GM18517 (cell line): ENCODE data around the gene GPAT2.
"Not testable (repeated sequence)": the region's sequence is repeated elsewhere in the genome, so short reads cannot be mapped to it uniquely, and the experiment has no call there.

Experiments used
- ATAC-seq: cut with Tn5 transposase; IDR thresholded peaks from one replicate; pipeline ENCODE4 v1.9.1; 2021; ENCODE audit warnings: mild to moderate bottlenecking, moderate library complexity; ENCODE audit not compliant: unreplicated experiment

GPAT2 gene

GRCh38 chr2:96024336-96025193, 10.2 kb downstream of the GPAT2 start:
- ATAC-seq = no peak

GRCh38 chr2:96023701-96024100, 11.0 kb downstream of the GPAT2 start:
- ATAC-seq = not testable (repeated sequence)

- ATAC-seq = not testable (repeated sequence)
These were observed 11.8 kb downstream of the GPAT2 start for GRCh38 chr2:96022701-96023447.

DNA sequence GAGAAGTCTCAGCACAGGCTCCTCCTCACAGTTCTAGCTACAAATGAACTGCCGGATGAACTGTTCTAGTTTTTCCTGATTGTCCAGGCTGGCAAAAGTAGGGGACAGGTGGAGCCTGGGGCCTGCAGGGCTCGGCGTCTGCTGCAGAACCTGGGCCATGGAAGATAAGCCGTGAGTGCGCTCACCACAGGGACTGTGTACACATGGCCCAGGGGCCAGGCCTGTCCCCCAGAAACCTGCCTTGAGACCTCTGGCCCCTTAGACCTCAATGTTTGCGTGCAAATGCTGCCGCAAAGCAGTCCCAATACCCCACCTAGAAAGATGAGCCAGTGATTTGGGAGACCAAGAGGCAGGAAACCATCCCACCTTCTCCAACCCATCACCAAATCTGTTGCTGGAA, 12.6 kb downstream of the GPAT2 start:
- not testable (repeated sequence) for ATAC-seq

- ATAC-seq = not testable (repeated sequence)
These were observed 13.6 kb downstream of the GPAT2 start for GRCh38 chr2:96021142-96021541.

DNA sequence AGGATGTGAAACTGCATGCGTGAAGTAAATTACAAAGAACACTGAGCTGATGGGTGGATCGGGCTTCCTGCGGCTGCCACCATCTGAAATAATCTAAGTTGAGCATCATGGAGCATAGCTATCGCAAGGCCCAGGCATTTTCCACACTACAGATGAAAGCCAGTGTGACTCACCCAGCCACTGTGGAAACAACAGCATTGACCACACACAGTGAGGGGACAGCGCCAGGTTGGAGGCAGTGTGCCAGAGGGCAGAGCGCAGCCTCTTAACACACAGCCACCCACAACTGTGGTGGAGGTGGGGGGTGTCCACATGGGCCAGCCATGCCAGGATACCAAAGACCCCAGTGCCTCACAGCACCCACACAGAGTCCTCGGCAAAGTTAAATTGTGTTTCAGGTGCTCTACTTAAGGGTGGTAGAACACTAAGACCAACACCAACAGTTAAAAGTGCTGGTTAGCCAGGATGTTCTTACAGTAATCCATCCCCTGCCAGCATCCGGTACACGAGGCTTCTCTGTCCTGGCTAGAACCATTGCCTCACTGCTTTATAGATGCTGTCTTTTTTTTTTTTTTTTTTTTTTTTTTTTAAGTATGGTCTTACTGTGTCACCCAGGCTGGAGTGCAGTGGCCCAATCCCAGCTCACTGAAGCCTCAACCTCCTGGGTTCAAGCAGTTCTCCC, 14.7 kb downstream of the GPAT2 start:
- ATAC-seq = not testable (repeated sequence)

- ATAC-seq = not testable (repeated sequence)
These were observed 18.4 kb downstream of the GPAT2 start for GRCh38 chr2:96016321-96016720.

DNA sequence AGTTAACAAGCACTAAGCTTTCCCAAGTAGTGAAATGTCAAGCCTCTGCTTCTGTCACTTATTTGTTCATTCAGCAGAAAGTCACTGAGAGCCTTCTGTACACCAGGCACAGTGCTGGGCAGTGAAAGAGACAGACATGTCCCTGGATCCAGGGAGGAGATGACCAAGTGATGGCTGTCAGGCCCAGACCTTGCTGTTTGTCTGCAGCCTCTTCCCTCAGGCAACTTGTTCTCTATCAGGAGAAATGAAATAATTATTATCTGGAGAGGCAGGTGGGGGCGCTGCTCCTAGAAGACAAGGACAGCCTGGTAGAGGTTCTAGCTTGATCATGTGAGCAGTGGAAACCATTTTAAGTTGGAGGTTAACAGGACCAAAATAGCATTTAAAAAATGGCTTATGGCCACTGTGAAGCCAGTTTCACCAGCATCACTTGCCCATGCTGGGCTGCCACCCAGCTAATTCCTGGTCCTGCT, 21.9 kb downstream of the GPAT2 start:
- ATAC-seq = not testable (repeated sequence)

GRCh38 chr2:96012086-96012791, 22.5 kb downstream of the GPAT2 start:
- ATAC-seq = not testable (repeated sequence)

DNA sequence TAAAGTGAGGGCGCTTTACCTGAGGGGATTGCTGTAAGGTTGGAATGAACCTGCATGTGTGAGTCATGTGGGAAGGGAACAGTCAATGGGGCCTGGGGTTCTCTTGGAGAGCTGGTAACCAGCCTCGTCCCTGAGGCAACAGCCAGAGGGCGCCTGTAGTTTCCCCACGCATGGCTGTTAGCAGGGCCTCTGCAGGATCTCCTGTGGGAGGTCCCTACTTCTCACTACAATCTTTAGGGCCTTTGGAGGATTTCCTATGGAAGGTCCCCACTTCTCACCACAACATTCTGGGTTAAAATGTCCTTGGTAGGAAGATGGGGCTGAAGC, 23.6 kb downstream of the GPAT2 start:
- ATAC-seq = not testable (repeated sequence)

DNA sequence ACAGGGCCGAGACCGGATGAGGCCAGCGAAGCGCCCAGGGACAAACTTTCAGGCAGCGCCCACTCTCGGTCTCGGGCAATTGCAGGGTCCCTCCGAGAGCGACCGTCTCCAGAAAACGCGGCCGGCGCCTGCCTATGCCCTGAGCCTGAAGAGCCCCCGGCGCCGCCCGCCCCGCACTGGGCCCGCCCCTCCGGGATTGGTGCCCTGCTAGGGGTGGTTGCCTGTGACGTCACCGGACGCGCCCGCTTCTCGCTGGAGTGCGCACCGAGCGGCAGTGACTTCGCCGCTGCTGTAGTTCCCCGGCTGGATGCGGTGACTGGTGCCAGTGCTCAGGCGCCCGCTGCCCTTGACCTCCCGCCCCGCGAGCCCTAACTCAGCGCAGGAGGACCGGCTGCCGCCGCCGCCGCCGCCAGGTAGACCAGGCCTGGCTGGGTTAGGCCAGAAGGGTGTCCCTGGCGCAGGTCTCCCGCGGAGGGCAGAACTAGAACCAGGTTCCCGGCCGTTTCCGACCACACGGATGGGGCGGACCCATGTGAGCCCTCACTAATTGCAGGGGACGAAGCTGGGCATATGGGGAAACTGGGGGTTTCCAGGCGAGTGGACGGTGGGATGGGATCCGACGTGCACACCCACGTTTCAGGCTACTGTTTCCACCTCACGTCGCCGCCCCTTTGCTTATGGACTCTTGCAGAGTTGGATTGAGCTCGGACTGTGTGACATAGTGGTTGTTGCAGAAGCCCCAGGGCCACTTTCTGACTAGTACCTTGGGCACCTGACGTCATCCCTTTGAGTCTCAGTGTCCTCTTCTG, 24.2 kb downstream of the GPAT2 start:
- peak; percentile 98 for ATAC-seq

DNA sequence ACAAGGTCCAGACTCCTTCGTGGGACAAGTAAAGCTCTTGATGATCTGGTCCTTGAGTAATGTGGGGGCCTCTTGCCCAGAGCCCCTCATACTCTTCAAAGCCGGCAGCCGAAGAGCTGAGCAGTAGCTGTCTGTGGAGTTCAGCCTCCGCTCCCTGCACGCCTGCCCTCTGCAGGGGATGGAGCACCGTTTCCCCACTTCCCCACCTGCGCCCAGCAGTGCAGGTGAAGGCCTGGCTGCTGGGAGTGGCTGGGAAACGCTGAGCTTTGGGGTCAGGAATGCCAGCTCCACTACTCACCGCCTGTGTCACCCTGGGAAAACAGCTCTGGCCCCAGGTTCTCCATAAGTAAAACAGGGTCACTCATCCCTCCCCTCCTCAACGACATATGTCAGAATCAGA, 24.9 kb downstream of the GPAT2 start:
- ATAC-seq = not testable (repeated sequence)

DNA sequence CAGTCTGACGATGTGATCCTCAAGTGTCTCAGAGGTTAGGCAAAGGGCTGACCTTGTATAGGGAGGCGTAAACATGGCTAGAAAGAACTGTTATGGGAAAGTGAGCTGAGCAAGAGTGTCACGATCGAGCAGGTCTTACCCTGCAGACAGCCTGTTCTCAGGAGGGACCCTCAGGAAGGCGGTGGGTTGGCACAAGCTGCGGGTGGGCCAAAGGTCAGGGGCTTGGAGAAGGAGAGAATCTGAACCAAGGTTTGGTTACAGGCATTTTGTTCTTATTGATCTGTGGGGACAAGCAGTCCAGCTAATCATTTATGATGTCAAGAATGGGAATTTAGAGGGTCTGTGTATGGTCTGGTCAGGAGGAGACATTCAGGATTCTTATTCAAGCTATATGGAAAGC, 26.7 kb downstream of the GPAT2 start:
- not testable (repeated sequence) for ATAC-seq

DNA sequence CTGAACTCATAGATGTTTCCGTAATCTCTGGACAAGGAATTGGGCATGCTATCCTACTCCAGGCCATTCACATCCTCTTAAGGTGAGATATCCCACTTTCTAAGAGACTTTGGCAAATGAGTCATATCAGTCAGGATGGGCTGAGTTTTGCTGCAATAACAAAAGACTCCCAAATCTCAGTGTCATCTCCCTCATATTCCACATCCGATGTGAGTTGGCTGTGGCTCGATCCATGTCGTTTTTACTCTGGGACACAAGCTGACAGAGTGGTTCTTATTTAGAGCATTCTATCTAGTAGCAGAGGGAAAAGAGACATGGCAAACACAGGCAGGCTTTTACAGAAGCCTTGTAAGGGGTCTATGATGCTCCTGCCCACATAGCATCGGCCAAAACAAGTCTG, 28.5 kb downstream of the GPAT2 start:
- ATAC-seq = not testable (repeated sequence)

- ATAC-seq = peak; percentile 60
These were observed 42.0 kb downstream of the GPAT2 start for GRCh38 chr2:95992520-95993272.

GRCh38 chr2:95992102-95992501, 42.6 kb downstream of the GPAT2 start:
- ATAC-seq = peak; percentile 54

DNA sequence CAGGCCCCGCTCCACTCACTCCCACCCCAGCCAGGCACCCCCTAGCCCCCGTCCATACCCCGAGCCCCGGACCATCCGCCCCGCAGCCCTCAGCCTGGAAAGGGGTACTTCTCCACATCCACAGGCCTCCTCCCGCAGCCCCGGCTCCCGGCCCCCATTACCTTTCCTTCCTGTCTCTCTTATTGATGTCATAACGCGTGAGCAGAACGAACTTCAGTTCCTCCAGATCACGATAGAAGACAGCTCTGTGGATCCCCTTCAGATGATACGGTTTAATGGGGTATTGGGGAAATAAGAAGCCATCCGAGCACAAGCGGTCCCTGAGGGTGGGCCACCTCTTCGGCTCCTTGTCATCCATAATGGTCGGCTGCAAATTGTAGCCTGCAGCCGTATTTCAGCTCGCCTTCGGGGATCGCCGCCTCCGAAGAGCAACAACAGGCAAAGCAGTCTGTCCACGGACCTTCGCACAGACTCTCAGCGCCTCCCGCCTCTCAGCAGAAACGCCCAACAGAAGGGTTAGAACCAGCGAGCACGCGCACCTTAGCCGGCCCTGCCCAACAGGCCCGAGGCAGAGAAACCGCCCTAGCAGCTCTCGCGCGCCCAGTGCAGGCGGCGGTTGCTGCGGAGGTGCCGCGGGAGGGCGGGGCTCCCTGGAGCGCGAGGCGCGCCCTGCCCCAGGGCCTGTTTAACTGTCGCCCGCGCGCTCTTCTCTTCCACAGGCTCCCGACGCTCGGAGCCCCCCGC, 43.2 kb downstream of the GPAT2 start, which contains the start of gene ANKRD36C:
TSS of gene ANKRD36C (minus strand) at position 474 of the 744 bp plus-strand sequence. CDS start at position 358, 116 bp downstream.
- ATAC-seq = peak; percentile 92

GRCh38 chr2:95990884-95991283, 43.8 kb downstream of the GPAT2 start:
- ATAC-seq = not testable (repeated sequence)
